ENCODE data around the gene HNRNPF. TPM values are rescaled to one million over a fixed set of nuclear protein-coding genes. Genes with fewer than 3 reads are reported as not detected.

Gene HNRNPF
- total and polyA plus RNA-seq, 8 donors, result 26.5 to 103 (median 72.1) TPM

GRCh38 chr10:43386549-43386948, 22.4 kb downstream of the HNRNPF start:
- TF ChIP-seq, protein P1, sequence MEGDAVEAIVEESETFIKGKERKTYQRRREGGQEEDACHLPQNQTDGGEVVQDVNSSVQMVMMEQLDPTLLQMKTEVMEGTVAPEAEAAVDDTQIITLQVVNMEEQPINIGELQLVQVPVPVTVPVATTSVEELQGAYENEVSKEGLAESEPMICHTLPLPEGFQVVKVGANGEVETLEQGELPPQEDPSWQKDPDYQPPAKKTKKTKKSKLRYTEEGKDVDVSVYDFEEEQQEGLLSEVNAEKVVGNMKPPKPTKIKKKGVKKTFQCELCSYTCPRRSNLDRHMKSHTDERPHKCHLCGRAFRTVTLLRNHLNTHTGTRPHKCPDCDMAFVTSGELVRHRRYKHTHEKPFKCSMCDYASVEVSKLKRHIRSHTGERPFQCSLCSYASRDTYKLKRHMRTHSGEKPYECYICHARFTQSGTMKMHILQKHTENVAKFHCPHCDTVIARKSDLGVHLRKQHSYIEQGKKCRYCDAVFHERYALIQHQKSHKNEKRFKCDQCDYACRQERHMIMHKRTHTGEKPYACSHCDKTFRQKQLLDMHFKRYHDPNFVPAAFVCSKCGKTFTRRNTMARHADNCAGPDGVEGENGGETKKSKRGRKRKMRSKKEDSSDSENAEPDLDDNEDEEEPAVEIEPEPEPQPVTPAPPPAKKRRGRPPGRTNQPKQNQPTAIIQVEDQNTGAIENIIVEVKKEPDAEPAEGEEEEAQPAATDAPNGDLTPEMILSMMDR (IDR thresholded peaks at IDR 0.05), result no peak
- intact Hi-C loops (cut with DNase I), result no loop called here
- DNase-seq (peak in 2 of 6 donors; percentile 18 to 39), FAIRE-seq (no peak), ATAC-seq (no peak)
- H3K36me3 ChIP-seq, result peaks cover 8 to 37% (median 30%) of the 10 kb centered on the region in 3 donors
- peaks cover 0 to 11% (median 0%) of the 10 kb centered on the region in 3 donors for H3K4me1 ChIP-seq
- H3K27me3 ChIP-seq, result no peaks in the 10 kb centered on the region
- no peaks in the 10 kb centered on the region for H3K9me3 ChIP-seq
- no peak overlapping the region for H3K4me3 ChIP-seq
- H3K27ac ChIP-seq, result no peak overlapping the region
- 95 to 97% methylated on average over 4 of the region's 4 CpGs for WGBS, 2 donors

DNA sequence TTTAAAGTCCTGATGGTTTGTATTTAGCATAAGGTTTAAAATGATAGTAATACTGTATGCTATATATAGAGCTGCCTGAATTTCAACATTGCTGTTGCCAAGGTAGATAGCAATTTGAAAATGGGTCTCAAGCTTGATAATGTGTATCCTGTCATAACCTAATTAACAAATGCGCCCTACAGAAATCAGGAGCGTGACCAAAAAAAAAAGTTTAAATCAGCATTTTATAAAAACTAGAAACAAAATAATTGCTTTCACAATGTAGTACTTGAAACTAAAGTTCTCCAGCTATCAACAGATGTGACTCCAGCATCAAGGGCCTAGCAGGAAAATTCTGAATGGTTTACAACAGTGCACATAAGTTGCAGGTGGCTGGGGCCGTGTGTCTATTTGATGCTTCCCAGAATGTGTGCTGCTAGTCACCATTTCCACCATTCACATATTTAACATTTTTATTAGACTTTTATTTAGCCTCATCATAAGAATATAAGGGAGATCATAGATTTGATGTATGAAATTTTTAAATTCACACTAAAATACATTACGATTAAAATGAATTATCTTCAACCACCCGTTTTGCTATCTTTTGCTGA, 23.5 kb downstream of the HNRNPF start:
- TF ChIP-seq, protein P1 (IDR thresholded peaks at IDR 0.05), result no peak
- Histone ChIP-seq H3K36me3 (peaks cover 8 to 27% (median 23%) of the 10 kb centered on the region in 3 donors), H3K27me3 (no peaks in the 10 kb centered on the region), H3K4me3 (no peak overlapping the region), H3K27ac (no peak overlapping the region), H3K9me3 (no peaks in the 10 kb centered on the region), H3K4me1 (peaks cover 0 to 11% (median 0%) of the 10 kb centered on the region in 3 donors)
- FAIRE-seq, result no peak
- WGBS, 2 donors, result 83 to 85% methylated on average over 5 of the region's 5 CpGs
- DNase-seq, result no peak
- intact Hi-C loops (cut with DNase I), result no loop called here
- ATAC-seq, result no peak

DNA sequence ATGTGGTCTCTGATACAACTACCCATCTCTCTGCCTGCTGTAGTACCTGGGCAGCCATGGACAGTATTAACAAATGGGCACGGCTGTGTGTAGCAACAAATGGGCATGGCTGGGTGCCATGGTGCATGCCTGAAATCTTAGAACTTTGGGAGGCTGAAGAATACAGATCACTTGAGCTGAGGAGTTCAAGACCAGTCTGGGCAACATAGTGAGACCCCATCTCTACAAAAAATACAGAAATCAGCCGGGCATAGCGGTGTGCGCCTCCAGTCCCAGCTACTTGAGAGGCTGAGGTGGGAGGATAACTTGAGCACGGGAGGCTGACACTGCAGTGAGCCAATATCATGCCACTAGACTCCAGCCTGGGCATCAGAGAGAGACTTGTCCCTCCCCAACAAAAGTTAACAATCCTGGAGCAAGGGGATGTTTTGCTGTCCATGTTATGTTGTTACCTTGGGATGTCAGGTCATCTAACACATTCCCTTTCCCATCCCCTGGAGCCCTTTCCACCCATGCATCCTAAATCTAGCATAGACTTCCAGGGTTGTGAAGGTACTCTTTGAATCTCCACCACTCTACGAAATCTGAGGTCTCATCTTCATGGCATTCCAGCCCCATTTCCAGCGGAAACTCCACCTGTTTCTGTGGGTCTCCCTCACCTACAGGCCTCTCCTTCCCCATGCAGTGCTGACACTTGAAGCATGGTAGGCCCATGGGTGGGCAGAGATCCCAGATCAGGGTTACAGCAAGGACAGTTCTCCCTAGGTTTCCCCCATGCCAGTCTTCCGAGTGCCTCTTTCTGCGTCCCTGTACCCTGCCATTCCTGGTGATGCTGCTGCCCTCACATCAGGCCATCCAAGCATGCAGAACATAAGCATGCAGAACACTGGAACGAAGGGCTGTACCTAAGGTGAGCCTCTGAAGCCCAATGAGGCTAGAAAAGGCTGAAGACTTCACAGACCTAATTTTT, 24.4 kb downstream of the HNRNPF start:
- Histone ChIP-seq H3K9me3 (no peaks in the 10 kb centered on the region), H3K4me1 (peaks cover 0 to 11% (median 0%) of the 10 kb centered on the region in 3 donors), H3K27ac (no peak overlapping the region), H3K36me3 (peaks cover 8 to 26% (median 15%) of the 10 kb centered on the region in 3 donors), H3K4me3 (no peak overlapping the region), H3K27me3 (no peaks in the 10 kb centered on the region)
- peak in 1 of 4 donors; percentile 31 for ATAC-seq
- 89 to 91% methylated on average over 10 of the region's 10 CpGs for WGBS, 2 donors
- no peak for FAIRE-seq
- intact Hi-C loops (cut with DNase I), result no loop called here
- peak in 2 of 6 donors; percentile 14 to 22 for DNase-seq
- TF ChIP-seq, protein P1 (IDR thresholded peaks at IDR 0.05), result no peak

- 46 to 52% methylated on average over 14 of the region's 14 CpGs for WGBS, 2 donors
- ATAC-seq, result peak in 3 of 4 donors; percentile 25 to 41 (median 27)
- Histone ChIP-seq H3K4me1 (peaks cover 0 to 11% (median 0%) of the 10 kb centered on the region in 3 donors), H3K27me3 (no peaks in the 10 kb centered on the region), H3K4me3 (no peak overlapping the region), H3K9me3 (no peaks in the 10 kb centered on the region), H3K27ac (no peak overlapping the region), H3K36me3 (peaks cover 8 to 23% (median 15%) of the 10 kb centered on the region in 3 donors)
- intact Hi-C loops (cut with DNase I), result no loop called here
- peak in 2 of 6 donors; percentile 14 to 26 for DNase-seq
- TF ChIP-seq, protein P1 (IDR thresholded peaks at IDR 0.05), result no peak
- no peak for FAIRE-seq
Observed at GRCh38 chr10:43383204-43383971, 25.6 kb downstream of the HNRNPF start.
